ENCODE measurements around the gene ADAMTSL1. TPM values are rescaled to one million over a fixed set of nuclear protein-coding genes. Genes with fewer than 3 reads are reported as not detected.

Gene ADAMTSL1
- total RNA-seq, 6 experiments from 2014 or later: 0.73 to 2.1 (median 0.89) TPM

- no peaks in the 10 kb centered on the region for H3K27me3 ChIP-seq
- no peaks in the 10 kb centered on the region for H3K9me3 ChIP-seq
- ATAC-seq (no peak), DNase-seq (no peak)
- 55% methylated on average over 2 of the region's 2 CpGs for WGBS (ENCODE audit: insufficient coverage, low coverage, low lambda C conversion rate, missing lambda C conversion rate)
- H3K27ac ChIP-seq: no peak overlapping the region
- H3K4me1 ChIP-seq: no peaks in the 10 kb centered on the region
- TF ChIP-seq CTCF (IDR thresholded peaks at IDR 0.05) (no peak), POLR2A (IDR thresholded peaks at IDR 0.05) (no peak)
- H3K4me3 ChIP-seq: no peak overlapping the region
- intact Hi-C loops (cut with DNase I): no loop called here
- no peaks in the 10 kb centered on the region for H3K36me3 ChIP-seq
These were observed 162.8 kb downstream of the ADAMTSL1 start for GRCh38 chr9:18636781-18637180.

GRCh38 chr9:18638371-18639249 lies 164.7 kb downstream of the ADAMTSL1 start:
- Histone ChIP-seq H3K9me3 (no peaks in the 10 kb centered on the region), H3K4me3 (no peak overlapping the region)

GRCh38 chr9:18639911-18640310 lies 166.0 kb downstream of the ADAMTSL1 start:
- no peak overlapping the region for H3K27ac ChIP-seq

More at GRCh38 chr9:18638371-18639249, 164.7 kb downstream of the ADAMTSL1 start:
- TF ChIP-seq CTCF (IDR thresholded peaks at IDR 0.05) (no peak), POLR2A (IDR thresholded peaks at IDR 0.05) (no peak)
- DNase-seq: no peak
- Histone ChIP-seq H3K27ac (no peak overlapping the region), H3K4me1 (no peaks in the 10 kb centered on the region), H3K27me3 (no peaks in the 10 kb centered on the region), H3K36me3 (no peaks in the 10 kb centered on the region)
- intact Hi-C loops (cut with DNase I): no loop called here
- WGBS (ENCODE audit: insufficient coverage, low coverage, low lambda C conversion rate, missing lambda C conversion rate): 65% methylated on average over 7 of the region's 7 CpGs
- ATAC-seq: no peak

More at GRCh38 chr9:18639911-18640310, 166.0 kb downstream of the ADAMTSL1 start:
- Histone ChIP-seq H3K4me1 (no peaks in the 10 kb centered on the region), H3K4me3 (no peak overlapping the region), H3K27me3 (no peaks in the 10 kb centered on the region), H3K9me3 (no peaks in the 10 kb centered on the region), H3K36me3 (no peaks in the 10 kb centered on the region)
- intact Hi-C loops (cut with DNase I): no loop called here
- ATAC-seq: no peak
- no peak for DNase-seq
- TF ChIP-seq CTCF (IDR thresholded peaks at IDR 0.05) (no peak), POLR2A (IDR thresholded peaks at IDR 0.05) (no peak)
- 66% methylated on average over 4 of the region's 4 CpGs for WGBS (ENCODE audit: insufficient coverage, low coverage, low lambda C conversion rate, missing lambda C conversion rate)

All from right lobe of liver (tissue), 6 donors.